Hepatocyte (in vitro differentiated cells): ENCODE results near the gene SLC47A1.

ENCODE experiments used
- EZH2 ChIP-seq: fragments of 200-600 bp; sonication (generic); IDR thresholded peaks from 2 replicates; pipeline ENCODE4 v1.6.1; 2016; ENCODE audit warnings: antibody characterized with exemption, mild to moderate bottlenecking, borderline replicate concordance
- TF ChIP-seq, protein P1 (sequence below): fragments of 200-600 bp; sonication (generic); IDR thresholded peaks from 2 replicates; pipeline ENCODE4 v1.5.1; 2016; ENCODE audit warnings: antibody characterized with exemption, mild to moderate bottlenecking; ENCODE audit not compliant: poor library complexity

DNA sequence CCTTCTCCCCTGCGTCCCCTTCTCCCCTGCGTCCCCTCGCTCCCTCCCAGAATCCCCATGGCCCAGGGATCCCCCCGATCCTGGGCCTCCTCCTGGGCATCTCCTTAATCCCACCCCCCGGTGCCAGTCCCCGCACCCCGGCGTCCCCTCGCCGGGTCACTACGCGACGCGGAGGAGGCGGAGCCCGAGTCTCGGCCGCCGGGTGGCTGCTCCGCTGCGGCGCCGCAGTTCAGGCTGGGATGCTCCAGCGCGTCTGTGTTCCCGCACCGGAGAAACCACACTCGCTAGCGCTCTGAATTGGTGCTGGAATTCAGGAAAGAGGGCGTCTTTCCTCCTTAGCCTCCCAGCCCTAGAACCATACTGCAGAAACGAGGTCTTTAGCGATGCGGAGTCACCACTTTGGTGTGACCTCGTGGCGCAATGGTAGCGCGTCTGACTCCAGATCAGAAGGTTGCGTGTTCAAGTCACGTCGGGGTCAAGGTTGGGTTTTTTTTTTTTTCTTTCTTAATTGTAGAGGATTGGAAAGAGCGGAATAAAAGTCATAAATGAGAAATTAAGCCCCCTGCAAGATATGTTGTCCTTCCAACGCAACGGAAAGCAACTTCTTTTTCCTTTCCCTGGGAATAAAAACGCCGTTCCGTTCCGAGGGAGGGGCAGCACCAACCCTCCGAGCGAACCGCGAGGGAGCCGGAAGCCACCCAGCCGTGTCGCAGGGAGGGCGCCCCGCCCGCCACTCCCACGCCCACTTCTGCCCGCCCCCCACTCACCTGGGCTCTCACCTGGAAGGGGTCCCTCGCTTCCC is 25.7 kb upstream of the SLC47A1 start:
- TF ChIP-seq, protein P1, sequence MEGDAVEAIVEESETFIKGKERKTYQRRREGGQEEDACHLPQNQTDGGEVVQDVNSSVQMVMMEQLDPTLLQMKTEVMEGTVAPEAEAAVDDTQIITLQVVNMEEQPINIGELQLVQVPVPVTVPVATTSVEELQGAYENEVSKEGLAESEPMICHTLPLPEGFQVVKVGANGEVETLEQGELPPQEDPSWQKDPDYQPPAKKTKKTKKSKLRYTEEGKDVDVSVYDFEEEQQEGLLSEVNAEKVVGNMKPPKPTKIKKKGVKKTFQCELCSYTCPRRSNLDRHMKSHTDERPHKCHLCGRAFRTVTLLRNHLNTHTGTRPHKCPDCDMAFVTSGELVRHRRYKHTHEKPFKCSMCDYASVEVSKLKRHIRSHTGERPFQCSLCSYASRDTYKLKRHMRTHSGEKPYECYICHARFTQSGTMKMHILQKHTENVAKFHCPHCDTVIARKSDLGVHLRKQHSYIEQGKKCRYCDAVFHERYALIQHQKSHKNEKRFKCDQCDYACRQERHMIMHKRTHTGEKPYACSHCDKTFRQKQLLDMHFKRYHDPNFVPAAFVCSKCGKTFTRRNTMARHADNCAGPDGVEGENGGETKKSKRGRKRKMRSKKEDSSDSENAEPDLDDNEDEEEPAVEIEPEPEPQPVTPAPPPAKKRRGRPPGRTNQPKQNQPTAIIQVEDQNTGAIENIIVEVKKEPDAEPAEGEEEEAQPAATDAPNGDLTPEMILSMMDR, result no peak
- no peak for TF ChIP-seq EZH2
